HG02610 (cell line): ENCODE results near the gene GPX1.
"Not testable (repeated sequence)": the region's sequence is repeated elsewhere in the genome, so short reads cannot be mapped to it uniquely, and the experiment has no call there.

Source experiments
- ATAC-seq: cut with Tn5 transposase; IDR thresholded peaks from one replicate; pipeline ENCODE4 v1.9.1; 2021; ENCODE audit warnings: mild to moderate bottlenecking, moderate library complexity; ENCODE audit not compliant: unreplicated experiment

The GPX1 gene

GRCh38 chr3:49358217-49358883, at the start of gene GPX1:
GPX1 (minus strand) TSS chr3:49358353; CDS start chr3:49358278, 75 bp downstream.
- peak; percentile 84 for ATAC-seq

- no peak for ATAC-seq
Measured at GRCh38 chr3:49406571-49407565, 48.7 kb upstream of the GPX1 start.

DNA sequence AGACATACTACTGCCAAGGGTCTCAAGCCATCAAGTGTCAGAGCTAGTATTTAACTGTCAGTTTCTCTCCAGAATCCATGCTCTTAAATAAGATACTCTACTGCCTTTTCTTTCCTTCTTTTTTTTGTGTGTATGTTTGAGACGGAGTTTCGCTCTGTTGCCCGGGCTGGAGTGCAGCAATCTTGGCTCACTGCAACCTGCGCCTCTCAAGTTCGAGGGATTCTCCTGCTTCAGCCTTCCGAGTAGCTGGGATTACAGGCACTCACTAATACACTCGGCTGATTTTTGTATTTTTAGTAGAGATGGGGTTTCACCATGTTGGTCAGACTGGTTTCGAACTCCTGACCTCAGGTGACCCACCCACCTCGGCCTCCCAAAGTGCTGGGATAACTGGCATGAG, 47.4 kb upstream of the GPX1 start:
- ATAC-seq, result not testable (repeated sequence)

- no peak for ATAC-seq
Measured at GRCh38 chr3:49403891-49404290, 45.7 kb upstream of the GPX1 start.

GRCh38 chr3:49401766-49402165, 43.6 kb upstream of the GPX1 start:
- no peak for ATAC-seq

- no peak for ATAC-seq
Measured at GRCh38 chr3:49399461-49399860, 41.3 kb upstream of the GPX1 start.

DNA sequence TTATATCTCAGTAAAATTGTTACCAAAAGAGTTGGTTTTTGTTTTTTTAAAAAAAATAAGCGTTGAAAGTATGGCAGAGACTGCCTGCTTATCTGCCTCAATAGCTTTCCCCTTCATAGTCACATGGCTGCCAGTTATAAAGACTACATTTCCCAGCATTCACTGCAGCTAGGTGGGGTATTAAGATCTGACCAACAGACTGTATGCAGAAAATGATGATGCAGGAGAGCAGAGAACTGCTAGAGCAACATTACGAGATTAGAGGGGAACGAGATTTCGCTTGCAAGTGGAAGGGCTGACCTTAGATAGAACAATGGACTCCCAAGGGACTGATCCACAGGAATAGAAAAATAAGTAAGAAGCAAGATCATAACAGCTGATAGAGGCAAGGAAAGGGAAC, 39.3 kb upstream of the GPX1 start:
- ATAC-seq, result no peak

DNA sequence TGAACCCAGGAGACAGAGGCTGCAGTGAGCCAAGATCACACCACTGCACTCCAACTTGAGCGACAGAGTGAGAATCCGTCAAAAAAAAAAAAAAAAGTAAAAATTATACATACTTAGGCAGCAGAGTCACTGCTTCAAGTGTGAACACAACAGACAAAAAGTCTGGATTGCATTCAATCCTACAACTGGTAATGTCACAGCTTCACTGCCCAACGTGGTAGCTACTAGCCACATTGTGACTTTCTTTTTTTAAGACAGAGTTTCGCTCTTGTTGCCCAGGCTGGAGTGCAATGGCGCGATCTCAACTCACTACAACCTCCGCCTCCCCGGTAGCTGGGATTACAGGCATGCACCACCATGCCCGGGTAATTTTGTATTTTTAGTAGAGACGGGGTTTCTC, 33.2 kb upstream of the GPX1 start:
- ATAC-seq, result not testable (repeated sequence)

DNA sequence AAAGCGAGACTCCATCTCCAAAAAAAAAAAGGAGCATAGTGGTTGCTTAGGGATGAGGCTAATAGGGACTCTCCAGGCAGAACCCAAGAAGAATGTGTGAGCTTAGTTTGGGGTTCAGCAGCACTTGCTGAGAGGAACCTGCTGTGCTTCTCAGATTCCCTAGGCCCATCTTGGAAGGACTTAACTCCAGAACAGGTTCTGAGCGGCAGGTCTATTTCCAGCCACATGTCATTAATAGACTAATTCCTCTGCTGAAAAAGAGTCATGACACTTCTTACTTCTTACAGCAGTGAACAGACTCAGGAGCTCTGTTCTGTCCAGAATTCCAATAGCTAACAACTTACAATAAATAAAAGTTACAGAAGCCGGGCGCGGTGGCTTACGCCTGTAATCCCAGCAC, 31.1 kb upstream of the GPX1 start:
- ATAC-seq, result no peak

GRCh38 chr3:49388289-49388820, 30.2 kb upstream of the GPX1 start:
- ATAC-seq, result no peak

GRCh38 chr3:49387721-49388120, 29.6 kb upstream of the GPX1 start:
- no peak for ATAC-seq

GRCh38 chr3:49386056-49386756, 28.1 kb upstream of the GPX1 start:
- ATAC-seq, result no peak

GRCh38 chr3:49385617-49386016, 27.5 kb upstream of the GPX1 start:
- no peak for ATAC-seq

- no peak for ATAC-seq
Measured at GRCh38 chr3:49383387-49383786, 25.2 kb upstream of the GPX1 start.

DNA sequence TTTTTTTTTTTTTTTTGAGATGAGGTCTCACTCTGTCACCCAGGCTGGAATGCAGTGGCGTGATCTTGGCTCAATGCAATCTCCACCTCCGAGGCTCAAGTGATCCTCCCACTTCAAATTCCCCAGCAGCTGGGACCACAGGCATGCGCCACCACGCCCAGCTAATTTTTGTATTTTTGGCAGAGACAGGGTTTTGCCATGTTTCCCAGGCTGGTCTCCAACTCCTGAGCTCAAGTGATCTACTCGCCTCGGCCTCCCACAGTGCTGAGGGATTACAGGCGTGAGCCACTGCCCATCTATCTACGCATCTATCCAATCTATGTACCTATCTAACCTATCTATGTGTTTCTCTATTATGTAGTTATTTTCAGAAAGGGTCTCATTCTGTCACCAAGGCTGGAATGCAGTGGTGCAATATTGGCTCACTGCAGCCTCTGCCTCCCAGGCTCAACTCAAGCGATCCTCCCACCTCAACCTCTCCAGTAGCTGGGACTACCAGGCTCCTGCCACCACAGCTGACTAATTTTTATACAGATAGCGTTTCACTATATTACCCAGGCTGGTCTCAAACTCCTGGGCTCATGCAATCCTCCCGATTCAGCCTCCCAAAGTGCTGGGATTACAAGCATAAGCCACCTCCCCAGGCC, 20.2 kb upstream of the GPX1 start:
- ATAC-seq, result no peak

DNA sequence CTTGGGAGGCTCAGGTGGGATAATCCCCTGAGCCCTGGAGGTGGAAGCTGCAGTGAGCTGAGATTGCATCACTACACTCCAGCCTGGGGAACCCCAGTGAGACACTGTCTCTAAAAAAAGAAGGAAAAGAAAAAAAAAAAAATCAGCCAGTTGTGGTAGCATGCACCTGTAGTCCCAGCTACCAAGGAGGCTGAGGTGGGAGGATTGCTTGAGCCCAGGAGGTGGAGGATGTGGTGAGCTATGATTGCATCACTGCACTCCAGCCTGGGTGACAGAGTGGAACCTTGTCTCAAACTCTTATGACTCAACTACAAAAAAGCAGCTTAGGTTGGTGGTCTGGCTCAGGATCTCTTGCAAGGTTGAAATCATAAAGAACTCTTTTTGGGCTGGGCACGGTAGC, 19.3 kb upstream of the GPX1 start:
- ATAC-seq, result no peak

DNA sequence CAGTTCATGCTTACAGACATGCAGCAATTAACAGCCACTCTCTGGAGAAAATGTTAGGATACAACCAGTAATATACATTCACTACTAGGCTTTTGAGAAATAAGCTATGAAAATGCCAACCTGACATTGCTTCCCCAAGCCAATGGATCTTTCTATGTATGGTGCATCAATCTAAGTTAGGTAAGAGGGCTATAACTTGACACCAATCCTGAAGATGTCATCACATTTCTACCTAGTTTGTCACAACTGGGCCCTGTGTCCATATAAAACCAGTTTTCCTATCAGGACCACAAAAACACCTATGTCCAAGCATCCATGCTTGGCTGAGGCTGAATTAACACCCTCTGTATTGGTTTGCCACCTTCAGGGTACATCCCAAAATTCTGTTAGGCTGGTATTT, 13.8 kb upstream of the GPX1 start:
- ATAC-seq, result no peak

- no peak for ATAC-seq
Measured at GRCh38 chr3:49370585-49371290, 12.6 kb upstream of the GPX1 start.

DNA sequence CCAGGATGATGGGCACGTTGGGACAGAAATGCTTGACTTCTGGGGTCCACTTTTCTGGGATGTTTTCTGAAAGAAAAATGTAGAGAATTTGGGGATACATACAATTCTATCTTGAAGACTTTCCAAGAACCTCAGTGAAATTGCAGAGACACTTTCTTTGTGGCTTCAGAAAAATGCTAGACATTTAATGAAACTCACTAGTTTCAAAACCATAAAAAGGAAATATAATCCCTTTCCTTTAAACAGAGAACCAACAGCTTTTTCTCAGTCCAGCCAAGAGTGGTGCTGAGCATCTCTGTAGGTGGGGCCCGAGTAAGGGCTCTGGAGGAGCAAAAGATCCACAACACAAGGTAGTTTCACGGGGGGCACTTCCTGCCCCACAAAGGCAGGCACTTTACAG, 4.4 kb upstream of the GPX1 start:
- no peak for ATAC-seq

DNA sequence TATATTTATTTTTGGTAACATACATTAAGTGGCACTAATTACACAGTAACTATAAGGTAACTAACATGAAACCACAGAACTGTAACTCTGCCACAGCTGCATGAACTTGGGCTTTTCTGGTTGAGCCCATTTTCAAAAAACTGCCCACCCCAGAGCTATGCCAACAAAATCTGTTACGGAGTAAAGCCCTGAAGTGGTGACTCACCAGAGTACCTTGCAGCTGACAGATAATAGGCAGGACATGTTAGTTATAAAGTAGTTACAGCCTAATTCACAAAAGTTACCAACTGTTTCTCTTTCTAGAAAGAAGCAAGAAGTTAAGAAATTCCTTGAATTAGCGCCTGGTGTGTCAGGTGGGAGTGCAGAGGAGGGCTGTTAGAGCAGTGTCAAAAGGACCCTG, 1.5 kb upstream of the GPX1 start:
- no peak for ATAC-seq
